ENCODE results near the gene CNPY3.
"Not testable (repeated sequence)": the region's sequence is repeated elsewhere in the genome, so short reads cannot be mapped to it uniquely, and the experiment has no call there.

Gene CNPY3

DNA sequence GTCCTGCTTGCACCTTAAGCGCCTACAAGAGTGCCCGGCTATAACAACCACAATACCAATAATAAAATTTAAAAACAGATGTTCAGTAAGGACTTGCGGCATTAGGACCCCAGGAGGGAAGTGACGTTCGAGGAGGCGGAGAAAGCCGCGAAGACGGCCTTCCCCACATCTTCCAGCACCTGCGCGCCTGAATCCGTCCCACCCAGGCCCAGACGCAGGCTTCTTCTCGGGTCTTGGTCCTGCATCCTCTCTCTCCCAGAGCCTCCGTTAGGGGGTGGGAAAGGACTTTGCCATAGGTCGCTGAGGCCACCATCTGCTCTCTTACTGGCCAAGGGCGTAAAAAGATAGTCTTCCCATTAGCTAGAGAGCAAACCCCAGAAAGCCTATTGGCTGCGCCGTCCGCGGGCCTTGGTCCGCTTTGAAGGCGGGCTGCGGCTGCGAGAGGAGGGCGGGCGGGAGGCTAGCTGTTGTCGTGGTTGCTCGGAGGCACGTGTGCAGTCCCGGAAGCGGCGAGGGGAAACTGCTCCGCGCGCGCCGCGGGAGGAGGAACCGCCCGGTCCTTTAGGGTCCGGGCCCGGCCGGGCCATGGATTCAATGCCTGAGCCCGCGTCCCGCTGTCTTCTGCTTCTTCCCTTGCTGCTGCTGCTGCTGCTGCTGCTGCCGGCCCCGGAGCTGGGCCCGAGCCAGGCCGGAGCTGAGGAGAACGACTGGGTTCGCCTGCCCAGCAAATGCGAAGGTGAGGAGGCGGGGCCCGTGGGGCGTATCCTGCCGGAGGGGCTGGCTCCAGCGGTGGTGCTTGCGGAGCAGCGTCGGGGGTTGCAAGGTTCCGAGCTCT is at the start of gene CNPY3:
Gene CNPY3 (plus strand): TSS at position 495 of the 835 bp plus-strand sequence. CDS start 91 bp downstream, at position 586.
- H3K9ac ChIP-seq (ENCODE audit: low read length), result peak within 1 kb of the TSS; percentile 87
- H3K4me3 ChIP-seq (ENCODE audit: low read depth in 1 of 2, low read length in 2 of 2), result peak within 1 kb of the TSS; percentile 61 to 86
- H3K9me3 ChIP-seq (ENCODE audit: low read length), result no peaks in the 10 kb centered on the region
- H3K27me3 ChIP-seq (ENCODE audit: control insufficient read depth in 1 of 2, insufficient read depth in 2 of 2, low read length in 2 of 2), result peaks cover 0 to 6% of the 10 kb centered on the region in 2 donors
- peak within 1 kb of the TSS; percentile 90 for H3K27ac ChIP-seq (ENCODE audit: low read depth, low read length)
- H3K36me3 ChIP-seq (ENCODE audit: insufficient read depth, low read length), result peaks cover 5% of the 10 kb centered on the region
- peaks cover 16% of the 10 kb centered on the region for H3K4me1 ChIP-seq (ENCODE audit: insufficient read depth, low read length)

DNA sequence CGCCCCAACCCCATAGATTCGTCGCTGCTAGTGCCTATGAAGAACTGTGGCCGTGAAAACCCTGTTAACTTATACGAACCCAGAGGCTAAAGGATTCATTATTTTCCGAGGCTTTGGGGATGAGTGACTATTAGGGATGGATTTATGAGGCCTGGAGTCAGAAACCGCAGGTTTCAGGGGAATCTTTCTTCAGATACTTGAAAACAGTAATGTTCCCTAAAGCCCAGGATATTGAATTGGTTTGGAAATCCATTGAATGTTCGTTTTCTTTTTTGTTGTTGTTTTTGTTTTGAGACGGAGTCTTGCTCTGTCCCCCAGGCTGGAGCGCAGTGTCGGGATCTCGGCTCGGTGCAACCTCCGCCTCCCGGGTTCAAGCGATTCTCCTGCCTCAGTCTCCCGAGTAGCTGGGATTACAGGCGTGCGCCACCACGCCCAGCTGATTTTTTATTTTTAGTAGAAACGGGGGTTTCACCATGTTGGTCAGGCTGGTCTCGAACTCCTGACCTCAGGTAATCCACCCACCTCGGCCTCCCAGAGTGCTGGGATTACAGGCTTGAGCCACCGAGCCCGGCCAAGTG is 49.0 kb upstream of the CNPY3 start:
- Histone ChIP-seq H3K27ac (ENCODE audit: low read depth, low read length) (peak overlapping the region; percentile 89), H3K4me3 (ENCODE audit: low read depth in 1 of 2, low read length in 2 of 2) (peak overlapping the region; percentile 55 to 98)
- not testable (repeated sequence) for H3K4me1 ChIP-seq (ENCODE audit: insufficient read depth, low read length)

DNA sequence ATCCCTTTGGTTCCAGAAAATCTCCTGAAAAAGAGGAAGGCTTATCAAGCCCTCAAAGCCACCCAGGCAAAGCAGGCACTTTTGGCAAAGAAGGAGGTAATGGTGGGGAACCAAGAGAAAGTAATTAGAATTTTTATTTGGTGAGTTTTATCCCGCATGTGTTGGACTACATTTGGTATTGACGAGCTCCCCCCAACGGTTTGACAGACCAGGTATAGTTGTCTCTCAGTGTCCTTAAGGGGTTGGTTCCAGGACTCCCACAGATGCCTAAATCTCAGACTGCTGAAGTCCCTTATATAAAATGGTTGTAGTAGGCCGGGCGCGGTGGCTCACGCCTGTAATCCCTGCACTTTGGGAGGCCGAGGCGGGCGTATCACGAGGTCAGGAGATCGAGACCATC is 48.4 kb upstream of the CNPY3 start:
- Histone ChIP-seq H3K36me3 (ENCODE audit: insufficient read depth, low read length) (peaks cover 36% of the 10 kb centered on the region), H3K27ac (ENCODE audit: low read depth, low read length) (peak overlapping the region; percentile 89), H3K9ac (ENCODE audit: low read length) (peak overlapping the region; percentile 72), H3K4me3 (ENCODE audit: low read depth in 1 of 2, low read length in 2 of 2) (peak overlapping the region in 1 of 2 donors; percentile 98)
- not testable (repeated sequence) for H3K4me1 ChIP-seq (ENCODE audit: insufficient read depth, low read length); H3K9me3 ChIP-seq (ENCODE audit: low read length); H3K27me3 ChIP-seq (ENCODE audit: control insufficient read depth in 1 of 2, insufficient read depth in 2 of 2, low read length in 2 of 2)

More for the DNA sequence above, 49.0 kb upstream of the CNPY3 start:
- not testable (repeated sequence) for H3K27me3 ChIP-seq (ENCODE audit: control insufficient read depth in 1 of 2, insufficient read depth in 2 of 2, low read length in 2 of 2); H3K9me3 ChIP-seq (ENCODE audit: low read length)
- Histone ChIP-seq H3K36me3 (ENCODE audit: insufficient read depth, low read length) (peaks cover 31% of the 10 kb centered on the region), H3K9ac (ENCODE audit: low read length) (peak overlapping the region; percentile 72)

DNA sequence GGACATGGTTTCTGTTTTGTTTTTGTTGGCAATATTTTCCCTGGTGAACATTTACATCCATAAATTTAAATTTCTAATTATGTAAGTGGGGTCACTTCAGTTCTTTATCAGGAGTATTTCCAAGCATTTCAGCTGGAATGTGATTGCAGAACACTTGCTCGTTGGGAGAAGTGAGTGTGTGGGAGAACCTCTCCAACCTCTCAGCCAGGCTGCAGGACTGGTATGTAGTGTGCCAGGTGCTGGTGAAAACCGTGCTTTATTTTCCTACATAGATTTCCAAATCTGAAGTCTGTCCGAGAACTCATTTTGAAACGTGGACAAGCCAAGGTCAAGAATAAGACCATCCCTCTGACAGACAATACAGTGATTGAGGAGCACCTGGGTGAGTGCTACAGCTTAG is 43.6 kb upstream of the CNPY3 start:
- H3K9me3 ChIP-seq (ENCODE audit: low read length), result no peaks in the 10 kb centered on the region
- H3K27me3 ChIP-seq (ENCODE audit: control insufficient read depth in 1 of 2, insufficient read depth in 2 of 2, low read length in 2 of 2), result no peaks in the 10 kb centered on the region
- peaks cover 41% of the 10 kb centered on the region for H3K36me3 ChIP-seq (ENCODE audit: insufficient read depth, low read length)
- H3K4me1 ChIP-seq (ENCODE audit: insufficient read depth, low read length), result peaks cover 5% of the 10 kb centered on the region
- H3K4me3 ChIP-seq (ENCODE audit: low read depth in 1 of 2, low read length in 2 of 2), result no peak overlapping the region
- no peak overlapping the region for H3K27ac ChIP-seq (ENCODE audit: low read depth, low read length)
- no peak overlapping the region for H3K9ac ChIP-seq (ENCODE audit: low read length)

DNA sequence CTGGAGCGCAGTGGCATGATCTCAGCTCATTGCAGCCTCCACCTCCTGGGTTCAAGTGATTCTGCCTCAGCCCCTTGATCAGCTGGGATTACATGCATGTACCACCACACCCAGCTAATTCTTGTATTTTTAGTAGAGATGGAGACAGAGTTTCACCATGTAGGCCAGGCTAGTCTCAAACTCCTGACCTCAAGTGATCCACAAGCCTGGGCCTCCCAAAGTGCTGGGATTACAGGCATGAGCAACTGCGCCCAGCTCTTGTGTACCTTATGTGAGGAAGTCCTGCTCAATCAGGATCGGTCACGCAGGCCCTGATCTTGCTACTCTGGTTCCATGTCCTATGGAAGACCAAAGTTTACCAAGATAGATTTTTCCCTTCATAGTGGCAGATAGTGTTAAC is 41.1 kb upstream of the CNPY3 start:
- H3K9me3 ChIP-seq (ENCODE audit: low read length); H3K9ac ChIP-seq (ENCODE audit: low read length); H3K27ac ChIP-seq (ENCODE audit: low read depth, low read length); H3K27me3 ChIP-seq (ENCODE audit: control insufficient read depth in 1 of 2, insufficient read depth in 2 of 2, low read length in 2 of 2); H3K4me1 ChIP-seq (ENCODE audit: insufficient read depth, low read length); H3K4me3 ChIP-seq (ENCODE audit: low read depth in 1 of 2, low read length in 2 of 2): not testable (repeated sequence)
- peaks cover 29% of the 10 kb centered on the region for H3K36me3 ChIP-seq (ENCODE audit: insufficient read depth, low read length)

DNA sequence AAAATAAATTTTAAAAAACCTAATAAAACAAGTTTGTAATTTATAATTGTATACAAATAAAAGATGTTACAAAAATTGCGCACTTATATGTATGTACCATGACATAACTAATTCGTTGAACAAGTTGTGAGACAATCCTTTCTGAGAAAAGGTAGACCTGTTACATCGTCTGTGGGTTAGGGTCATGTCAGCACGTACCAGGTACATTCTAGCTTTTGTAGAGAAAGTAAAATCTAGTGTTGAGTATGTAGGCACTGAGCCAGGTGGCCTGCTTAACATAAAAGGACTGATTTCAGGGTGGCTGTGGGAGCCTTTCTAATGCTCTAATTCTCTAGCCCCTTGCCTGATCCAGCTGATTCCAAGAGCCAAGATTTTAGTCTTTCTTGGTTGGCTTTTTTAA is 39.5 kb upstream of the CNPY3 start:
- H3K9ac ChIP-seq (ENCODE audit: low read length), result peak overlapping the region; percentile 91
- H3K36me3 ChIP-seq (ENCODE audit: insufficient read depth, low read length), result peaks cover 13% of the 10 kb centered on the region
- H3K4me3 ChIP-seq (ENCODE audit: low read depth in 1 of 2, low read length in 2 of 2), result peak overlapping the region; percentile 80 to 88
- H3K27me3 ChIP-seq (ENCODE audit: control insufficient read depth in 1 of 2, insufficient read depth in 2 of 2, low read length in 2 of 2), result no peaks in the 10 kb centered on the region
- peak overlapping the region; percentile 80 for H3K27ac ChIP-seq (ENCODE audit: low read depth, low read length)
- no peaks in the 10 kb centered on the region for H3K9me3 ChIP-seq (ENCODE audit: low read length)
- H3K4me1 ChIP-seq (ENCODE audit: insufficient read depth, low read length), result peaks cover 9% of the 10 kb centered on the region

DNA sequence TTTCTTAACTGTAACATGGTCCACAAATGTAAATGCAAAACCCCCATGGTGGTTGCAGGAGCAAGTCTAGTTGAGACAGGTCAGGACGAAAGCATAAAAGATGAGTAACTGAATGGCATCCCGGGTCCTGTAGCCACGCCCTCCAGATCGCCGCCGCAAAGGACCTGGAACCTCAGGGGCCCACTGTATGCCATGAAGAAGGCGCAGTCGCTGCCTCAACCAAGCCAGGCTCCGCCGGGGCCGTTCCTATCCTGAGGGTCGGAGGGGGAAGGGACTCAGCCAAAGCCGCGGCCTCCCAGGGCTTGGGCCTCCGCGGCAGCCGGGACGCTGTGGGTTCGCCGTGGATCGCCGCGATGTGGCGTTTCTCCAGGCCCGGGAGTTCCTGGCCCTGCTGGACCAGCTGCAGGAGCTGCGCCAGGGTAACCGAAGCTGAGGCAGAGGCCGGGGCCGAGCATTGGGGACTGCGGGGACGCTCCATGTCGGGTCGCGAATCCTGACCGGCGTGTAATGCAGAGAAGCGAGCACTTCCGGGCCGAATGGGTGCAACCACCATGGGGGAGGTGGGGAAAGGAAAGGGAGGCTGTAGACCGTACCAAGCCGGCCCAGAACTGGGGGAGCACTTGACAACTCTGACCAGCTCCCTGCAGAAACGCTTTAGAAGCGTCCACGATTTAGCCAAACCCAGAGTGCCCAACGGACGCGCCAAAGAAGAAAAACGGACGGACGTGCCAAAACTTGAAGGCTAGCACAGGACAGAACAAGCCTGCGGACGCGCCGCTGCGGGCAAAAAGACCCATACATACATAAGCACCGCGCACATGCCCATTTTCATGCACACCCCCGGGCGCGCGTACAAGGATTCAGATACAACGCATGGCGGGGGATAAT is 38.7 kb upstream of the CNPY3 start:
- H3K9me3 ChIP-seq (ENCODE audit: low read length), result no peaks in the 10 kb centered on the region
- peaks cover 9% of the 10 kb centered on the region for H3K4me1 ChIP-seq (ENCODE audit: insufficient read depth, low read length)
- H3K27me3 ChIP-seq (ENCODE audit: control insufficient read depth in 1 of 2, insufficient read depth in 2 of 2, low read length in 2 of 2), result no peaks in the 10 kb centered on the region
- H3K9ac ChIP-seq (ENCODE audit: low read length), result peak overlapping the region; percentile 91
- peak overlapping the region; percentile 80 for H3K27ac ChIP-seq (ENCODE audit: low read depth, low read length)
- peak overlapping the region; percentile 80 to 88 for H3K4me3 ChIP-seq (ENCODE audit: low read depth in 1 of 2, low read length in 2 of 2)
- peaks cover 7% of the 10 kb centered on the region for H3K36me3 ChIP-seq (ENCODE audit: insufficient read depth, low read length)

DNA sequence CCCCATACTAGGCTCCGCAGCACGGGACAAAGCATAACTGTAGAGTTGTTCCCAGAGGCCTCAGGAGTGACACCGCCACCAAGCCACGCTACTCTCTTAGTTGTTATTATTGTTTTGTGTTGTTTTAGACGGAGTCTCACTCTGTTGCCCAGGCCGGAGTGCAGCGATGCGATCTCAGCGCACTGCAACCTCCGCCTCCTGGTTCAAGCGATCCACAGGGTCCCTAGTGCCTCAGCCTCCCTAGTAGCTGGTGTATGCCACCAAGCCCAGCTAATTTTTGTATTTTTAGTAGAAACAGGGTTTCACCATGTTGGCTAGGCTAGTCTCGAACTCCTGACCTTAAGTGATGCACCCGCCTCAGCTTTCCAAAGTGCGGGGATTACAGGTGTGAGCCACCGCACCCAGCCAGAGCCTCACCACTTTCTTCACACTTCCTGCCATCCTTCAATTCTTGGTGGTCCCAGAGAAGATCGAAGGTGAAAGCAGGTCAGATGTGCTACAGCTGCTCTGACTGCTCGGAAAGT is 38.0 kb upstream of the CNPY3 start:
- peaks cover 9% of the 10 kb centered on the region for H3K4me1 ChIP-seq (ENCODE audit: insufficient read depth, low read length)
- peak overlapping the region; percentile 91 for H3K9ac ChIP-seq (ENCODE audit: low read length)
- H3K4me3 ChIP-seq (ENCODE audit: low read depth in 1 of 2, low read length in 2 of 2), result peak overlapping the region; percentile 80 to 88
- peaks cover under 1% of the 10 kb centered on the region for H3K36me3 ChIP-seq (ENCODE audit: insufficient read depth, low read length)
- peak overlapping the region; percentile 35 for H3K27ac ChIP-seq (ENCODE audit: low read depth, low read length)
- no peaks in the 10 kb centered on the region for H3K27me3 ChIP-seq (ENCODE audit: control insufficient read depth in 1 of 2, insufficient read depth in 2 of 2, low read length in 2 of 2)
- H3K9me3 ChIP-seq (ENCODE audit: low read length), result no peaks in the 10 kb centered on the region

DNA sequence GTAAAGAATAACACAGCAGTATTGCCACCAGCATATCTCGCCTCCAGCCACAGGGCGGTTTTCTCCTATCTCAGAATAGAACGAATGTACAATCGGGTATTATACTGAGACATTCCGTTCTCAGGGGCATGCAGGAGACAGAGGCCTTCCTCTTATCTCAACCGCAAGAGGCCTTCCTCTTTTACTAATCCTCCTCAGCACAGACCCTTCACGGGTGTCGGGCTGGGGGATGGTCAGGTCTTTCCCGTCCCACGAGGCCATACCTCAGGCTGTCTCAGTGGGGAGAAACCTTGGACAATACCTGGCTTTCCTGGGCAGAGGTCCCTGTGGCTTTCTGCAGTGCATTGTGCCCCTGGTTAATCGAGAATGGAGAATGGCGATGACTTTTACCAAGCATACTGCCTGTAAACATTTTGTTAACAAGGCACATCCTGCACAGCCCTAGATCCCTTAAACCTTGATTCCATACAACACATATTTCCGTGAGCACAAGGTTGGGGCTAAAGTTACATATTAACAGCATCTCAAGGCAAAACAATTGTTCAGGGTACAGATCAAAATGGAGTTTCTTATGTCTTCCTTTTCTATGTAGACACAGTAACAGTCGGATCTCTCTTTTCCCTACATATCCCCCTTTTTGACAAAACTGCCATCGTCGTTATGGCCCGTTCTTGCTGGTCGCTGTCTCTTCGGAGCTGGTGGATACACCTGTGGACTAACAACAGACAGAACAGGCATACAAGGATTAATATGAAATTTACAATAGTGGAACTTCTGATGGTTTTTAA is 35.0 kb upstream of the CNPY3 start:
- not testable (repeated sequence) for H3K9ac ChIP-seq (ENCODE audit: low read length); H3K4me3 ChIP-seq (ENCODE audit: low read depth in 1 of 2, low read length in 2 of 2); H3K9me3 ChIP-seq (ENCODE audit: low read length); H3K27ac ChIP-seq (ENCODE audit: low read depth, low read length); H3K4me1 ChIP-seq (ENCODE audit: insufficient read depth, low read length); H3K36me3 ChIP-seq (ENCODE audit: insufficient read depth, low read length); H3K27me3 ChIP-seq (ENCODE audit: control insufficient read depth in 1 of 2, insufficient read depth in 2 of 2, low read length in 2 of 2)

DNA sequence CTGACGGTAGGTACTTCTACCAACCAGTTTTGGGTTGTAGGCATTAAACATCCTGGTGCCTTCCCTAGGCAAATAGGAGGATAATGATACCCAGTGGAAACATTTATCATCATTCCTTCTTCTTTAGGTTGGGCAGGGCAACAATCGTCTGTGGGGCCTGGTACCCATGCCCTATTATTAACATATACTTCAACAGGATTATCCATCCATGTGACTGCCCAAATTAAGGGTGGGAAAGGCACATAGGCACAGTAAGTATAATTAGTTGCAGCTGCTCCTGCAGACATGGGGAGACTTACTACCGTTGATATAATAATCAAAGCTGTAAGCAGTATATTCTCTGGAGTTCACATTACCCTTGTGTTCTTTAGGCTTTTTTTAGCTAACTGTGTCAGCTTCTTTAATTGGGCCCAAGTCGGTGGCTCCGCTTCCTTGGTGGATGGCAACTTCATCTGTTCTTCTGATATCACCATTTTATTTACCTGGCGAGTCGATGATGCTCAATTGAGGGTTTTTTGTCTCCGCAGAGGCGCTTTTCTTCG is 33.0 kb upstream of the CNPY3 start:
- no peaks in the 10 kb centered on the region for H3K36me3 ChIP-seq (ENCODE audit: insufficient read depth, low read length)
- no peak overlapping the region for H3K27ac ChIP-seq (ENCODE audit: low read depth, low read length)
- peaks cover 1% of the 10 kb centered on the region for H3K4me1 ChIP-seq (ENCODE audit: insufficient read depth, low read length)
- H3K9ac ChIP-seq (ENCODE audit: low read length), result no peak overlapping the region
- no peak overlapping the region for H3K4me3 ChIP-seq (ENCODE audit: low read depth in 1 of 2, low read length in 2 of 2)
- no peaks in the 10 kb centered on the region for H3K9me3 ChIP-seq (ENCODE audit: low read length)
- H3K27me3 ChIP-seq (ENCODE audit: control insufficient read depth in 1 of 2, insufficient read depth in 2 of 2, low read length in 2 of 2), result no peaks in the 10 kb centered on the region

Measured in muscle layer of colon (tissue), 2 donors.